ENCODE results near the gene SPACA7. TPM values are rescaled to one million over a fixed set of nuclear protein-coding genes. Genes with fewer than 3 reads are reported as not detected.

SPACA7 gene
- total RNA-seq, 1 experiment from 2014 or later = not detected

- Histone ChIP-seq H2AFZ (ENCODE audit: low read length) (no peak overlapping the region), H2AK5ac (ENCODE audit: insufficient read length, low read length) (no peak overlapping the region), H2BK15ac (ENCODE audit: low read depth, low read length) (no peak overlapping the region), H3K27me3 (ENCODE audit: insufficient read depth, low read length) (peaks cover 16% of the 10 kb centered on the region; the same call in 1 of the 2 replicates), H3K56ac (ENCODE audit: insufficient read length, low read depth, low read length) (no peak overlapping the region), H4K91ac (ENCODE audit: insufficient read length, low read depth, low read length) (no peak overlapping the region), H3K4ac (ENCODE audit: low read depth, low read length) (no peak overlapping the region), H3K9ac (ENCODE audit: extremely low read depth, insufficient read length, low read length) (no peak overlapping the region), H3K9me3 (ENCODE audit: control insufficient read depth, low read depth, low read length) (no peaks in the 10 kb centered on the region), H3K27ac (ENCODE audit: insufficient read length, low read depth, low read length) (no peak overlapping the region), H3K14ac (ENCODE audit: insufficient read depth, low read length) (no peak overlapping the region), H3T11ph (ENCODE audit: low read length) (no peak overlapping the region), H3K4me1 (ENCODE audit: insufficient read depth, low read length) (no peaks in the 10 kb centered on the region), H3K79me1 (ENCODE audit: insufficient read depth, low read depth, low read length, poor library complexity, severe bottlenecking) (no peaks in the 10 kb centered on the region), H4K20me1 (ENCODE audit: control insufficient read depth, insufficient read depth, insufficient read length) (no peaks in the 10 kb centered on the region), H2BK120ac (ENCODE audit: low read depth, low read length, poor library complexity, severe bottlenecking) (no peak overlapping the region), H2BK20ac (ENCODE audit: low read depth, low read length, poor library complexity, severe bottlenecking) (no peak overlapping the region), H4K8ac (replicated peaks; ENCODE audit: insufficient read length, low read depth, low read length) (no peak overlapping the region), H2BK12ac (ENCODE audit: insufficient read length, low read depth, low read length) (no peak overlapping the region), H3K4me2 (ENCODE audit: insufficient read depth, insufficient read length, low read length) (peak overlapping the region; percentile 48), H3K18ac (ENCODE audit: insufficient read length, low read depth, low read length) (no peak overlapping the region), H3K23ac (ENCODE audit: insufficient read length, low read depth, low read length) (no peak overlapping the region), H3K23me2 (ENCODE audit: insufficient read length, low read depth, low read length, poor library complexity, severe bottlenecking) (no peaks in the 10 kb centered on the region), H3K79me2 (ENCODE audit: insufficient read depth, low read length) (no peaks in the 10 kb centered on the region), H2BK5ac (ENCODE audit: insufficient read length, low read length) (no peak overlapping the region), H4K5ac (ENCODE audit: insufficient read length, low read depth, low read length) (no peak overlapping the region)
- H3K9me3 Mint-ChIP-seq = peaks cover 4 to 7% of the 10 kb centered on the region in 2 experiments
- WGBS (ENCODE audit: extremely low coverage, insufficient read length, low lambda C conversion rate) = no CpG with 5 or more reads among the region's 20 CpGs
- 0 out of 5 replicates have a peak overlapping the region, but pooled peaks of 1 of the 2 experiments have one; percentile 17 for H3K4me3 Mint-ChIP-seq
- TF ChIP-seq CTCF (conservative IDR thresholded peaks at IDR 0.05) = no peak
- H3K4me1 Mint-ChIP-seq = peaks cover 2 to 10% of the 10 kb centered on the region in 2 experiments; a peak in 3 of 4 replicates
- no peak for DNase-seq
- peaks cover 0 to 5% (median 3%) of the 10 kb centered on the region in 3 experiments; a peak in 3 of 7 replicates for H3K36me3 Mint-ChIP-seq (ENCODE audit: insufficient read depth in 1 of 3, low read depth in 3 of 3)
- H3K27me3 Mint-ChIP-seq (ENCODE audit: low read depth) = peaks cover 8% of the 10 kb centered on the region
- H3K27ac Mint-ChIP-seq = no peak overlapping the region
Observed at GRCh38 chr13:112331675-112332074, 44.5 kb upstream of the SPACA7 start.
